Stimulated activated CD4-positive, alpha-beta T cell treated with anti-CD3 and anti-CD28 coated beads, Interleukin-4, amount 100 ng/mL, for 48 hours (primary cell): ENCODE results near the gene MAPRE2.

Experiments used
- DNase-seq, 2 donors: peaks; one replicate each; pipeline ENCODE4 v3.0.0-alpha.2; 2020; ENCODE audit warnings: low read depth in 2 of 2

The MAPRE2 gene

DNA sequence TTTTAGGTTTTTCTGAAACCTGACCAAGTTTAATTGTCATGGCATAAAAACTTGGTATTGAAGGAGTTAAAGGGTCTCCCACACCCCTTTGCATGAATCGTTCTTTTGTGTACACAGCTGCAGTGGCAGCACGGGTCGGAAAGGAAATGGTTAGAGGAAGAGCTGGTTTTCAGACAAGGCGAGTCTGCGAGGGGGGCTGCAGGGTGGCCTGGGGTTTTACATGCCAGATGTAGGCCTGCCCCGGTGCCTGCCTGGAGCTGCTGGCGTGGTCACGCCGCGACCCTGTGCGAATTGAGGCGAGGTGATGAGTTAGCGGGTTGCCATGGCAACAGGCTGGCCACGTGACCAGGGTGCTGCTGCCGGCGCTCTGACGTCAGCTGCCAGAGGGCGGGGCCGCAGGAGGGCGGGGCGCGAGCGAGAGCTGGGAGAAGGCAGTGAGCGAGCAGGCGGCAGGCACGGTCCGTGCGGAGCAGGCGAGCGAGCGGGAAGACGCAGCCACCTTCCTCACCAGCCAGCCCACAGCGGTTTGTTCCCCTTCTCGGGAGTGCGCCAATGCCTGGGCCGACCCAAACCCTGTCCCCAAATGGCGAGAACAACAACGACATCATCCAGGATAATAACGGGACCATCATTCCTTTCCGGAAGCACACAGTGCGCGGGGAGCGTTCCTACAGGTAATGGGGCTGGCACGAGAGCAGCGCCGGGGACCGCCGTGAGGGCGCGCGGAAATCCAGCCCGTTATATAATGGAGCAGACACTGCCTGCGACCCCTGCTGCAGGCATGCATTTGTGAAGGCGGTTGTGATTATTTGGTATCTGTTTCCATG is at the start of gene MAPRE2:
MAPRE2 (plus strand) TSS at position 426 of the 827 bp plus-strand sequence; CDS start at position 553, 127 bp downstream.
- DNase-seq, result peak; percentile 99

- no peak for DNase-seq
Observed at GRCh38 chr18:34991561-34991960, 49.7 kb upstream of the MAPRE2 start.

DNA sequence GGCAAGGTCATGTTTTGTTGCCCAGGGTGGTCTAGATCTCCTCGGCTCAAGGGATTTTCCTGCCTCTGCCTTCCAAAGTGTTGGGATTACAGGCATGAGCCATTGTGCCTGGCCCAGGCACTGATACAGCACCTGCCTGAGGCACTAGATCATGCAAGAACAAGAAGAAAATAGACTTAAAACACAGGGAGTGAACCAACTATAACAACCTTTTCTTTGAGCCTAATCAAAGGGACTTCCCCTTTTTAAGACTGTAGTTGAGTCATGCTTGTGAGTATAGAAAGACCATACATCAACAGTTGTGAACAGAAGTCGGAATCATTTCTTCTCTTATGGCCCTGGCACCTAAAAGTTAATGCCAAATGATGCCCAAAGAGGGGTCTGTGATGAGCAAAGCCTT is 47.9 kb upstream of the MAPRE2 start:
- no peak for DNase-seq

DNA sequence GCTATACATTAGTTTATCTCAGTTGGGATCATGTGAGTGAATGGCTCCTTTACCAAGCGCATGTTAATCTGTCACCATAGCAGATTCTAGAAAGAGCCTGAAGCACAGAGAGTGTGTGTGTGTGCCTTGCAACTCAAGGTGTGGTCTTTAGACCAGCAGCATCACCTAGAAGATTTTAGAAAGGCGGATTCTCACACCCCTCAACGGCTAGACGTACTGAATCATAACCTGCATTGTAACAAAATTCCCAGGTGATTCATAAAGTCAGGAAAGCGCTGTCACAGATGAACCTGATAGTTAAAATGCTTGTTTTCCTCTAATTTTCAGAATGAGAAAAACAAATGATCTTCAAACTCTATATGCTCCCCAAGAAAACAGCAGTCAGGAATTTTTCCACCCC is 45.5 kb upstream of the MAPRE2 start:
- no peak for DNase-seq

GRCh38 chr18:34998661-34999060 is 42.6 kb upstream of the MAPRE2 start:
- DNase-seq, result no peak

- no peak for DNase-seq
Observed at GRCh38 chr18:34999756-35000289, 41.4 kb upstream of the MAPRE2 start.

DNA sequence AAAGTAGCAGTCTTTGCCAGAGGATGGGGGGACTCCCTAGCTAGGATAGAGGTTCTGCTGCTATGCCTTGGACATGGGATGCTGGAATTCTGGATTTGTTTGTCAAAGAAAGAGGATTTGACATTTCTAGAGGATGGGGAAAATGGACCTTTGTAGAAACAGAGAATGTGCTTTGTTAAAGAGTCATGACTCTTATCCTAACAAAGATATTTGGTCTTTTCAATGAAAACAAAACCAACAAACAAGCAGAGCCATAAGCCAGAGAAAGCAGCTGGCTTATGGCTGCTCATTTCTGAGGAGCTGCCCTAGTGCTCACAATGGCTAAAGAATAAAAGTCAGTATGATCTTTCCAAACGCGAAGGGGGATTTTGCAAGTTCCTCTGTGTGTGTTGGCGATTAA is 40.8 kb upstream of the MAPRE2 start:
- no peak for DNase-seq

DNA sequence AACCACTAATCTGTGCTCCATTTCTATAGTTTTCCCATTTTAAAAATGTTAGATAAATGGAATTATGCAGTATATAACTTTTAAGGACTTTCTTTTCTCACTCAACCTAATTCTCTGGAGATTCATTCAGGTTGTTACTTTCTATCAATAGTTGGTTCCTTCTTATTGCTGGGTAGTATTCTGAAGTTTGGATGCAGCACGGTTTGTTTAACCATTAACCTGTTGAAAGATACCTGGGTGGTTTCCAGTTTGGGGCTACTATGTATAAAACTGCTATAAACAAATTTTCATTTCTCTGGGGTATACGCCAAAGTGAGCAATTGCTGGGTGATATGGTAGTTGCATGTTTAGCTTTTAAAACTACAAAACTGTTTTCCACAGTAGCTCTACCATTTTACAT is 39.1 kb upstream of the MAPRE2 start:
- no peak for DNase-seq

- no peak for DNase-seq
Observed at GRCh38 chr18:35005963-35006577, 35.1 kb upstream of the MAPRE2 start.

DNA sequence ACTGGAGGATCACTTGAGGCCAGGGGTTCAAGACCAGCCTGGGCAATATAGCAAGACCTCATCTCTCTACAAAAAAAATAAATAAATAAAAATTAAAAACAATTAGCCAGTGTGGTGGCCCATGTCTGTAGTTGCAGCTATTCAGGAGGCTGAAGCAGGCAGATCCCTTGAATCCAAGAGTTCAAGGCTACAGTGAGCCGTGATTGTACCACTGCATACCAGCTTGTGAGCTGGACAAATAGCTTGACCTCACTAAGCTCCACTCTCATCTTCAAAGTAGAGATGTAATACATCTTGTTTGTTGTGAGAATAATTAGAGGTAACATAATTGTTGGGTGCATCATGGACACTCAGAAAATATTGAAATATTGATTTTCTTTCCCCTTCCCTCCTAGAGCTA is 31.1 kb upstream of the MAPRE2 start:
- no peak for DNase-seq

DNA sequence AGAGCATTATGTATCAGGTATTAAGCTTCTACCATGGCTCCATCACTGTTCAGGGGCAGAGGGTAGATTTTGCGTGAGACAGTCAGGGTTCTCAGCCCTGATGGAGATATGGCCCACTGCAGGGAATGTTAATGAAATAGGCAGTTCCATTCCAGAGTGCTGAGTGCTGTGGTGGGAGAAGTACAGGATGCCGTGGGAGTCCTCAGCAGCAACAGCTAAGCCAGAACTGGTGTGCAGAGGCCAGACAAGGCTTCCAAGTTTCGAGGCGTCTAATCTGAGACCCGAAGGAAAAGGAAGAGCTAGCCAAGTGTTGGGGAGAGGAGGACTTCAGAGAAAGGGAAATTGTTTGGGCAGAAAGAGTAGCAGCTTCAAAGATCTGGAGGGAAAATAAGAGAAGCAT is 30.2 kb upstream of the MAPRE2 start:
- no peak for DNase-seq

- DNase-seq, result no peak
Observed at GRCh38 chr18:35019933-35020332, 21.3 kb upstream of the MAPRE2 start.

- no peak for DNase-seq
Observed at GRCh38 chr18:35022426-35023001, 18.7 kb upstream of the MAPRE2 start.

DNA sequence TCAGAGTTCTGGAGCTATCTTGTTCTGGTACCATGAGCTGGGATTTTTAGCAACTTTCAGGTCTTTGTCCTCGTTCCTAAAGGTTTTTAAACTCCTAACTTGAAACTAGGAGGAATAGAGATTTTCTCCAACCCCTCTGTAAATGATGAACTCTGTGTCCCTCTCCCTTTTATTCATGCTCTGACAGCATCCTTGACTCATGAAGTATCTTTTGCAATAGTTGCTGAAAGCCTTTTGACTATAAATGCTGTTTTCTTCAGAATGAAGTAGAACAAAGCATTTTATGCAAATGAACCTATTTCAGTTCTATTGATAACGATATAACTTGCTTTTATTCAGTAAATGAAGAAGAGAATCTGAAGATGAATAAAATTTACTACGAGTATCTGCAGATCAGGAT is 17.0 kb upstream of the MAPRE2 start:
- DNase-seq, result no peak

GRCh38 chr18:35024965-35025364 is 16.2 kb upstream of the MAPRE2 start:
- DNase-seq, result no peak

- DNase-seq, result no peak
Observed at GRCh38 chr18:35026407-35027061, 14.7 kb upstream of the MAPRE2 start.

DNA sequence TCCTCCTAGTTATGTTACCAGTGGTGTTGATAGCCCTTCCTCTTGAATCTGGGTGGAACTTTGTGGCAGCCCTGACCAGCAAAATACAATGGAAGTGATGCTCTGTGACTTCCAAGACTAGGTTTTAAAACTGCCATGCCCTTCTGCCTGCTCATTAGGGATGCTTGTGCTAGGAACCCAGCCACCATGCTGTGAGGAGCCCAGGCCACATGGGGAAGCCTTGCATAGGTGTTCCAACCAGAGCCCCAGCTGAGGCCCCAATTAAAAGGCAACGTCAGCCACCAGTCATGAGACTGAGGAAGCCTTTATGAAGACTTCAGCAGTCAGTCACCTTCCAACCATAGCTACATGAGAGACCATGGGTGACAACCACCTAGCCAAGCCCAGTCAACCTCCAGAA is 14.0 kb upstream of the MAPRE2 start:
- DNase-seq, result no peak

DNA sequence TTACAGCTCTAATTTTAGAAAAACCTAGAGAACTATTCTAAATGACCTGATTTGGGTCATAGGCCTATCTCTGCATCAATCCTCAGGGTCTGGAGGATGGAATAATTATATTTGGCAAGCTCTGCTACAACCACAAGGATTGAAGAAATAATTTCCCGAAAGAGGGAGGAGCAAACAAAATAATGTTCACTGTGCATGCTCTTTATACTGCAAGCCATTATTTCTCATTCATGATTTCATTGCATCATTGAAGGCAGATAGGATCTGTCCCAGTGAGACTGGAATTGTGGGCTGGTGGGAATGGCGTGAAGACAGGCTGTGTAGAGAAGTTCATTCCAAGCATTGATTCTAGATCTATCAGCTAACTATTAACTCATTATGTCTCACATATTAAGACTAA is 12.7 kb upstream of the MAPRE2 start:
- DNase-seq, result no peak

DNA sequence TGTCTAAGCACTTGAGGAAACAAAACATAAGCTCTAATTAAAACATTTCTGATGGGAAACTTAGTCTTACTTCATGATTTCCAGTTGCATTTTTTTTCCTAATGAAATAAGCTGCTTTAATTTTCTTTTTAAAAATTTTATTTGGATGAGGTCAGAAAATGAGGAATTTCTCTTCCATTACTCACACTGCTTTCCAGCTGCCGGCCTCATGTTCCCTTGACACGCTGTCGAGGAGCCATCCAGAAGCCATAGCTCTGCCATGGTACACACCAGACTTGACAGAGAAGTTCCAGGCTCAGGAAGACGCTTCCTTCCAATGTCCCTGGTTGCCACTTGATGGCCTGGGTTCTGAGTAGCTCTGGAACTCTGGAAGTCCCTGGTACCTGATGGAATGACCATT is 12.1 kb upstream of the MAPRE2 start:
- no peak for DNase-seq

GRCh38 chr18:35029770-35030169 is 11.4 kb upstream of the MAPRE2 start:
- no peak for DNase-seq

GRCh38 chr18:35030277-35030989 is 10.8 kb upstream of the MAPRE2 start:
- no peak for DNase-seq

- DNase-seq, result no peak
Observed at GRCh38 chr18:35032113-35032512, 9.1 kb upstream of the MAPRE2 start.
